Measurements from ENCODE around the gene ATG7.

The ATG7 gene

DNA sequence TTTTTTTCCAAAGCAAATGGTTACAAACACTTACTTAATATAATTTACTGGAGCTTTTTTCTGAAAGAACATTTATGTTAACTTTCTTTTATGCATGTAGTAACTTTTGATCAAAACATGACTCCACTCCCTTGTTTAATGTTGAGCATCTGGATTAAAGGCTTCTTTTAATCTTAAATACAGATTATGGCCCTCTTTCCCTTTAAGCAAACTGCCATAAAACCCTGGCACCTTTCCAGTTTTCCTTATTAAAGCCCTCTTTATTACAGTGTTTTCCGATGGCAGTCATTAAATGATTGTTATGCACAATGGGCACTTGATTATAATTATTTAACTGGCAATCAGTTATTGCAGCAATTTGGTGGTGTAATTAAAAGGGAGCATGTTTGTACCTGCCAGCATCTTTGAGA, 204.5 kb downstream of the ATG7 start (continued):
- TF ChIP-seq, protein P1, sequence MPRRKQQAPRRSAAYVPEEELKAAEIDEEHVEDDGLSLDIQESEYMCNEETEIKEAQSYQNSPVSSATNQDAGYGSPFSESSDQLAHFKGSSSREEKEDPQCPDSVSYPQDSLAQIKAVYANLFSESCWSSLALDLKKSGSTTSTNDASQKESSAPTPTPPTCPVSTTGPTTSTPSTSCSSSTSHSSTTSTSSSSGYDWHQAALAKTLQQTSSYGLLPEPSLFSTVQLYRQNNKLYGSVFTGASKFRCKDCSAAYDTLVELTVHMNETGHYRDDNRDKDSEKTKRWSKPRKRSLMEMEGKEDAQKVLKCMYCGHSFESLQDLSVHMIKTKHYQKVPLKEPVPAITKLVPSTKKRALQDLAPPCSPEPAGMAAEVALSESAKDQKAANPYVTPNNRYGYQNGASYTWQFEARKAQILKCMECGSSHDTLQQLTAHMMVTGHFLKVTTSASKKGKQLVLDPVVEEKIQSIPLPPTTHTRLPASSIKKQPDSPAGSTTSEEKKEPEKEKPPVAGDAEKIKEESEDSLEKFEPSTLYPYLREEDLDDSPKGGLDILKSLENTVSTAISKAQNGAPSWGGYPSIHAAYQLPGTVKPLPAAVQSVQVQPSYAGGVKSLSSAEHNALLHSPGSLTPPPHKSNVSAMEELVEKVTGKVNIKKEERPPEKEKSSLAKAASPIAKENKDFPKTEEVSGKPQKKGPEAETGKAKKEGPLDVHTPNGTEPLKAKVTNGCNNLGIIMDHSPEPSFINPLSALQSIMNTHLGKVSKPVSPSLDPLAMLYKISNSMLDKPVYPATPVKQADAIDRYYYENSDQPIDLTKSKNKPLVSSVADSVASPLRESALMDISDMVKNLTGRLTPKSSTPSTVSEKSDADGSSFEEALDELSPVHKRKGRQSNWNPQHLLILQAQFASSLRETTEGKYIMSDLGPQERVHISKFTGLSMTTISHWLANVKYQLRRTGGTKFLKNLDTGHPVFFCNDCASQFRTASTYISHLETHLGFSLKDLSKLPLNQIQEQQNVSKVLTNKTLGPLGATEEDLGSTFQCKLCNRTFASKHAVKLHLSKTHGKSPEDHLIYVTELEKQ (tag by site-specific recombination; IDR thresholded peaks at IDR 0.05; ENCODE audit: borderline replicate concordance): peak; percentile 83; the same call in 1 of the 2 replicates
- TF ChIP-seq, protein P2, sequence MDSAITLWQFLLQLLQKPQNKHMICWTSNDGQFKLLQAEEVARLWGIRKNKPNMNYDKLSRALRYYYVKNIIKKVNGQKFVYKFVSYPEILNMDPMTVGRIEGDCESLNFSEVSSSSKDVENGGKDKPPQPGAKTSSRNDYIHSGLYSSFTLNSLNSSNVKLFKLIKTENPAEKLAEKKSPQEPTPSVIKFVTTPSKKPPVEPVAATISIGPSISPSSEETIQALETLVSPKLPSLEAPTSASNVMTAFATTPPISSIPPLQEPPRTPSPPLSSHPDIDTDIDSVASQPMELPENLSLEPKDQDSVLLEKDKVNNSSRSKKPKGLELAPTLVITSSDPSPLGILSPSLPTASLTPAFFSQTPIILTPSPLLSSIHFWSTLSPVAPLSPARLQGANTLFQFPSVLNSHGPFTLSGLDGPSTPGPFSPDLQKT (IDR thresholded peaks at IDR 0.05; ENCODE audit: borderline replicate concordance, low read depth, low read length): no peak
- TF ChIP-seq ZNF211 (tag by site-specific recombination; IDR thresholded peaks at IDR 0.05; ENCODE audit: low read depth) (no peak), ZNF155 (tag by site-specific recombination; IDR thresholded peaks at IDR 0.05) (no peak), ZNF394 (tag by site-specific recombination; IDR thresholded peaks at IDR 0.05; ENCODE audit: borderline replicate concordance) (no peak), ZIC2 (tag by site-specific recombination; IDR thresholded peaks at IDR 0.05) (0 out of 2 replicates have a peak, but pooled peaks have one; percentile 12), HOXD13 (CRISPR knock-in tag; IDR thresholded peaks at IDR 0.05; ENCODE audit: borderline replicate concordance) (peak; percentile 66; the same call in 1 of the 2 replicates), ZNF366 (tag by site-specific recombination; conservative IDR thresholded peaks at IDR 0.05) (peak; percentile 85), ZBTB48 (tag by site-specific recombination; IDR thresholded peaks at IDR 0.05) (no peak)
- TF ChIP-seq, protein P3, sequence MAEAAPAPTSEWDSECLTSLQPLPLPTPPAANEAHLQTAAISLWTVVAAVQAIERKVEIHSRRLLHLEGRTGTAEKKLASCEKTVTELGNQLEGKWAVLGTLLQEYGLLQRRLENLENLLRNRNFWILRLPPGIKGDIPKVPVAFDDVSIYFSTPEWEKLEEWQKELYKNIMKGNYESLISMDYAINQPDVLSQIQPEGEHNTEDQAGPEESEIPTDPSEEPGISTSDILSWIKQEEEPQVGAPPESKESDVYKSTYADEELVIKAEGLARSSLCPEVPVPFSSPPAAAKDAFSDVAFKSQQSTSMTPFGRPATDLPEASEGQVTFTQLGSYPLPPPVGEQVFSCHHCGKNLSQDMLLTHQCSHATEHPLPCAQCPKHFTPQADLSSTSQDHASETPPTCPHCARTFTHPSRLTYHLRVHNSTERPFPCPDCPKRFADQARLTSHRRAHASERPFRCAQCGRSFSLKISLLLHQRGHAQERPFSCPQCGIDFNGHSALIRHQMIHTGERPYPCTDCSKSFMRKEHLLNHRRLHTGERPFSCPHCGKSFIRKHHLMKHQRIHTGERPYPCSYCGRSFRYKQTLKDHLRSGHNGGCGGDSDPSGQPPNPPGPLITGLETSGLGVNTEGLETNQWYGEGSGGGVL (tag by site-specific recombination; IDR thresholded peaks at IDR 0.05): 0 out of 2 replicates have a peak, but pooled peaks have one; percentile 29
- TF ChIP-seq, protein P4, sequence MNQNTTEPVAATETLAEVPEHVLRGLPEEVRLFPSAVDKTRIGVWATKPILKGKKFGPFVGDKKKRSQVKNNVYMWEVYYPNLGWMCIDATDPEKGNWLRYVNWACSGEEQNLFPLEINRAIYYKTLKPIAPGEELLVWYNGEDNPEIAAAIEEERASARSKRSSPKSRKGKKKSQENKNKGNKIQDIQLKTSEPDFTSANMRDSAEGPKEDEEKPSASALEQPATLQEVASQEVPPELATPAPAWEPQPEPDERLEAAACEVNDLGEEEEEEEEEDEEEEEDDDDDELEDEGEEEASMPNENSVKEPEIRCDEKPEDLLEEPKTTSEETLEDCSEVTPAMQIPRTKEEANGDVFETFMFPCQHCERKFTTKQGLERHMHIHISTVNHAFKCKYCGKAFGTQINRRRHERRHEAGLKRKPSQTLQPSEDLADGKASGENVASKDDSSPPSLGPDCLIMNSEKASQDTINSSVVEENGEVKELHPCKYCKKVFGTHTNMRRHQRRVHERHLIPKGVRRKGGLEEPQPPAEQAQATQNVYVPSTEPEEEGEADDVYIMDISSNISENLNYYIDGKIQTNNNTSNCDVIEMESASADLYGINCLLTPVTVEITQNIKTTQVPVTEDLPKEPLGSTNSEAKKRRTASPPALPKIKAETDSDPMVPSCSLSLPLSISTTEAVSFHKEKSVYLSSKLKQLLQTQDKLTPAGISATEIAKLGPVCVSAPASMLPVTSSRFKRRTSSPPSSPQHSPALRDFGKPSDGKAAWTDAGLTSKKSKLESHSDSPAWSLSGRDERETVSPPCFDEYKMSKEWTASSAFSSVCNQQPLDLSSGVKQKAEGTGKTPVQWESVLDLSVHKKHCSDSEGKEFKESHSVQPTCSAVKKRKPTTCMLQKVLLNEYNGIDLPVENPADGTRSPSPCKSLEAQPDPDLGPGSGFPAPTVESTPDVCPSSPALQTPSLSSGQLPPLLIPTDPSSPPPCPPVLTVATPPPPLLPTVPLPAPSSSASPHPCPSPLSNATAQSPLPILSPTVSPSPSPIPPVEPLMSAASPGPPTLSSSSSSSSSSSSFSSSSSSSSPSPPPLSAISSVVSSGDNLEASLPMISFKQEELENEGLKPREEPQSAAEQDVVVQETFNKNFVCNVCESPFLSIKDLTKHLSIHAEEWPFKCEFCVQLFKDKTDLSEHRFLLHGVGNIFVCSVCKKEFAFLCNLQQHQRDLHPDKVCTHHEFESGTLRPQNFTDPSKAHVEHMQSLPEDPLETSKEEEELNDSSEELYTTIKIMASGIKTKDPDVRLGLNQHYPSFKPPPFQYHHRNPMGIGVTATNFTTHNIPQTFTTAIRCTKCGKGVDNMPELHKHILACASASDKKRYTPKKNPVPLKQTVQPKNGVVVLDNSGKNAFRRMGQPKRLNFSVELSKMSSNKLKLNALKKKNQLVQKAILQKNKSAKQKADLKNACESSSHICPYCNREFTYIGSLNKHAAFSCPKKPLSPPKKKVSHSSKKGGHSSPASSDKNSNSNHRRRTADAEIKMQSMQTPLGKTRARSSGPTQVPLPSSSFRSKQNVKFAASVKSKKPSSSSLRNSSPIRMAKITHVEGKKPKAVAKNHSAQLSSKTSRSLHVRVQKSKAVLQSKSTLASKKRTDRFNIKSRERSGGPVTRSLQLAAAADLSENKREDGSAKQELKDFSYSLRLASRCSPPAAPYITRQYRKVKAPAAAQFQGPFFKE (tag by site-specific recombination; IDR thresholded peaks at IDR 0.05; ENCODE audit: borderline replicate concordance): no peak
- TF ChIP-seq, protein P5, sequence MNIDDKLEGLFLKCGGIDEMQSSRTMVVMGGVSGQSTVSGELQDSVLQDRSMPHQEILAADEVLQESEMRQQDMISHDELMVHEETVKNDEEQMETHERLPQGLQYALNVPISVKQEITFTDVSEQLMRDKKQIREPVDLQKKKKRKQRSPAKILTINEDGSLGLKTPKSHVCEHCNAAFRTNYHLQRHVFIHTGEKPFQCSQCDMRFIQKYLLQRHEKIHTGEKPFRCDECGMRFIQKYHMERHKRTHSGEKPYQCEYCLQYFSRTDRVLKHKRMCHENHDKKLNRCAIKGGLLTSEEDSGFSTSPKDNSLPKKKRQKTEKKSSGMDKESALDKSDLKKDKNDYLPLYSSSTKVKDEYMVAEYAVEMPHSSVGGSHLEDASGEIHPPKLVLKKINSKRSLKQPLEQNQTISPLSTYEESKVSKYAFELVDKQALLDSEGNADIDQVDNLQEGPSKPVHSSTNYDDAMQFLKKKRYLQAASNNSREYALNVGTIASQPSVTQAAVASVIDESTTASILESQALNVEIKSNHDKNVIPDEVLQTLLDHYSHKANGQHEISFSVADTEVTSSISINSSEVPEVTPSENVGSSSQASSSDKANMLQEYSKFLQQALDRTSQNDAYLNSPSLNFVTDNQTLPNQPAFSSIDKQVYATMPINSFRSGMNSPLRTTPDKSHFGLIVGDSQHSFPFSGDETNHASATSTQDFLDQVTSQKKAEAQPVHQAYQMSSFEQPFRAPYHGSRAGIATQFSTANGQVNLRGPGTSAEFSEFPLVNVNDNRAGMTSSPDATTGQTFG (tag by site-specific recombination; IDR thresholded peaks at IDR 0.05; ENCODE audit: borderline replicate concordance): no peak
- TF ChIP-seq, protein P6, sequence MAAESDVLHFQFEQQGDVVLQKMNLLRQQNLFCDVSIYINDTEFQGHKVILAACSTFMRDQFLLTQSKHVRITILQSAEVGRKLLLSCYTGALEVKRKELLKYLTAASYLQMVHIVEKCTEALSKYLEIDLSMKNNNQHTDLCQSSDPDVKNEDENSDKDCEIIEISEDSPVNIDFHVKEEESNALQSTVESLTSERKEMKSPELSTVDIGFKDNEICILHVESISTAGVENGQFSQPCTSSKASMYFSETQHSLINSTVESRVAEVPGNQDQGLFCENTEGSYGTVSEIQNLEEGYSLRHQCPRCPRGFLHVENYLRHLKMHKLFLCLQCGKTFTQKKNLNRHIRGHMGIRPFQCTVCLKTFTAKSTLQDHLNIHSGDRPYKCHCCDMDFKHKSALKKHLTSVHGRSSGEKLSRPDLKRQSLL (tag by site-specific recombination; IDR thresholded peaks at IDR 0.05): no peak
- TF ChIP-seq, protein P7, sequence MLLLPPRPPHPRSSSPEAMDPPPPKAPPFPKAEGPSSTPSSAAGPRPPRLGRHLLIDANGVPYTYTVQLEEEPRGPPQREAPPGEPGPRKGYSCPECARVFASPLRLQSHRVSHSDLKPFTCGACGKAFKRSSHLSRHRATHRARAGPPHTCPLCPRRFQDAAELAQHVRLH (tag by site-specific recombination; IDR thresholded peaks at IDR 0.05): peak; percentile 61; the same call in 1 of the 2 replicates
- TF ChIP-seq, protein P8, sequence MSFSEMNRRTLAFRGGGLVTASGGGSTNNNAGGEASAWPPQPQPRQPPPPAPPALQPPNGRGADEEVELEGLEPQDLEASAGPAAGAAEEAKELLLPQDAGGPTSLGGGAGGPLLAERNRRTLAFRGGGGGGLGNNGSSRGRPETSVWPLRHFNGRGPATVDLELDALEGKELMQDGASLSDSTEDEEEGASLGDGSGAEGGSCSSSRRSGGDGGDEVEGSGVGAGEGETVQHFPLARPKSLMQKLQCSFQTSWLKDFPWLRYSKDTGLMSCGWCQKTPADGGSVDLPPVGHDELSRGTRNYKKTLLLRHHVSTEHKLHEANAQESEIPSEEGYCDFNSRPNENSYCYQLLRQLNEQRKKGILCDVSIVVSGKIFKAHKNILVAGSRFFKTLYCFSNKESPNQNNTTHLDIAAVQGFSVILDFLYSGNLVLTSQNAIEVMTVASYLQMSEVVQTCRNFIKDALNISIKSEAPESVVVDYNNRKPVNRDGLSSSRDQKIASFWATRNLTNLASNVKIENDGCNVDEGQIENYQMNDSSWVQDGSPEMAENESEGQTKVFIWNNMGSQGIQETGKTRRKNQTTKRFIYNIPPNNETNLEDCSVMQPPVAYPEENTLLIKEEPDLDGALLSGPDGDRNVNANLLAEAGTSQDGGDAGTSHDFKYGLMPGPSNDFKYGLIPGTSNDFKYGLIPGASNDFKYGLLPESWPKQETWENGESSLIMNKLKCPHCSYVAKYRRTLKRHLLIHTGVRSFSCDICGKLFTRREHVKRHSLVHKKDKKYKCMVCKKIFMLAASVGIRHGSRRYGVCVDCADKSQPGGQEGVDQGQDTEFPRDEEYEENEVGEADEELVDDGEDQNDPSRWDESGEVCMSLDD (tag by site-specific recombination; IDR thresholded peaks at IDR 0.05): no peak
- TF ChIP-seq, protein P9, sequence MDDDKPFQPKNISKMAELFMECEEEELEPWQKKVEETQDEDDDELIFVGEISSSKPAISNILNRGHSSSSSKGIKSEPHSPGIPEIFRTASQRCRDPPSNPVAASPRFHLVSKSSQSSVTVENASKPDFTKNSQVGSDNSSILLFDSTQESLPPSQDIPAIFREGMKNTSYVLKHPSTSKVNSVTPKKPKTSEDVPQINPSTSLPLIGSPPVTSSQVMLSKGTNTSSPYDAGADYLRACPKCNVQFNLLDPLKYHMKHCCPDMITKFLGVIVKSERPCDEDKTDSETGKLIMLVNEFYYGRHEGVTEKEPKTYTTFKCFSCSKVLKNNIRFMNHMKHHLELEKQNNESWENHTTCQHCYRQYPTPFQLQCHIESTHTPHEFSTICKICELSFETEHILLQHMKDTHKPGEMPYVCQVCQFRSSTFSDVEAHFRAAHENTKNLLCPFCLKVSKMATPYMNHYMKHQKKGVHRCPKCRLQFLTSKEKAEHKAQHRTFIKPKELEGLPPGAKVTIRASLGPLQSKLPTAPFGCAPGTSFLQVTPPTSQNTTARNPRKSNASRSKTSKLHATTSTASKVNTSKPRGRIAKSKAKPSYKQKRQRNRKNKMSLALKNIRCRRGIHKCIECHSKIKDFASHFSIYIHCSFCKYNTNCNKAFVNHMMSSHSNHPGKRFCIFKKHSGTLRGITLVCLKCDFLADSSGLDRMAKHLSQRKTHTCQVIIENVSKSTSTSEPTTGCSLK (tag by site-specific recombination; IDR thresholded peaks at IDR 0.05): no peak
